ENCODE measurements around the gene GINS1.

The GINS1 gene

GRCh38 chr20:25480156-25480555 is 72.7 kb downstream of the GINS1 start:
- in situ Hi-C loops (cut with MboI; ENCODE audit: low pct_unique_long_range_greater_than_20kb, low sequenced_read_pairs, unreplicated experiment) = no loop called here
- no peak for DNase-seq (ENCODE audit: low spot score)
- no peak for TF ChIP-seq CTCF (IDR thresholded peaks at IDR 0.05; ENCODE audit: extremely low read depth, insufficient read depth, missing control alignments)

GRCh38 chr20:25480797-25481196 is 73.3 kb downstream of the GINS1 start:
- in situ Hi-C loops (cut with MboI; ENCODE audit: low pct_unique_long_range_greater_than_20kb, low sequenced_read_pairs, unreplicated experiment) = no loop called here
- no peak for DNase-seq (ENCODE audit: low spot score)
- no peak for TF ChIP-seq CTCF (IDR thresholded peaks at IDR 0.05; ENCODE audit: extremely low read depth, insufficient read depth, missing control alignments)

- in situ Hi-C loops (cut with MboI; ENCODE audit: low pct_unique_long_range_greater_than_20kb, low sequenced_read_pairs, unreplicated experiment) = no loop called here
- no peak for TF ChIP-seq CTCF (IDR thresholded peaks at IDR 0.05; ENCODE audit: extremely low read depth, insufficient read depth, missing control alignments)
- no peak for DNase-seq (ENCODE audit: low spot score)
Measured at GRCh38 chr20:25481235-25481917, 73.9 kb downstream of the GINS1 start.

- in situ Hi-C loops (cut with MboI; ENCODE audit: low pct_unique_long_range_greater_than_20kb, low sequenced_read_pairs, unreplicated experiment) = no loop called here
- DNase-seq (ENCODE audit: low spot score) = no peak
- TF ChIP-seq CTCF (IDR thresholded peaks at IDR 0.05; ENCODE audit: extremely low read depth, insufficient read depth, missing control alignments) = no peak
Measured at GRCh38 chr20:25481918-25482253, 74.4 kb downstream of the GINS1 start.

GRCh38 chr20:25483431-25484132 is 76.1 kb downstream of the GINS1 start:
- no peak for TF ChIP-seq CTCF (IDR thresholded peaks at IDR 0.05; ENCODE audit: extremely low read depth, insufficient read depth, missing control alignments)
- DNase-seq (ENCODE audit: low spot score) = no peak
- in situ Hi-C loops (cut with MboI; ENCODE audit: low pct_unique_long_range_greater_than_20kb, low sequenced_read_pairs, unreplicated experiment) = no loop called here

- in situ Hi-C loops (cut with MboI; ENCODE audit: low pct_unique_long_range_greater_than_20kb, low sequenced_read_pairs, unreplicated experiment) = no loop called here
- no peak for DNase-seq (ENCODE audit: low spot score)
- no peak for TF ChIP-seq CTCF (IDR thresholded peaks at IDR 0.05; ENCODE audit: extremely low read depth, insufficient read depth, missing control alignments)
Measured at GRCh38 chr20:25484224-25484846, 76.9 kb downstream of the GINS1 start.
